ENCODE results near the gene UPB1.

The UPB1 gene

DNA sequence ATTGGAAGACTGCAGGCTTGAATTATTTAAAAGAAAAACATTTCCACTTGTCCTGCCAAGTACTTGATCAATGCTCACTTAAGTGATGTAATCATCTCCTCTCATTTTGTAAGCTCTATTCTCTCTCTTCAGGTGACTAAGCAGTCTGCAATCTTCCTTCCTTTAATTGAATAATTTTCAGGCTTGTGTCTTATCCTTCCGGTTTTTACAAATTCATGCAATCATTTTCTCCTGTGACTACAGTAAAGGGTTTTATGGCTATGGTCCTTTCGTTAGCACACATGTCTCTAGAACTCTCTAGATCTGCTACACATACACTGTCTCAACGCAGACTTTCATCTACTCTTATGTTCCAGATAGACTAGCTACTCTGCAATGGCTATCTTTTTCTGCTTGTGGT lies 12.6 kb upstream of the UPB1 start:
- Histone ChIP-seq H3K27ac (ENCODE audit: low read depth, low read length) (no peak overlapping the region), H3K9me3 (ENCODE audit: control insufficient read depth, insufficient read depth, low read length) (no peaks in the 10 kb centered on the region), H3K4me3 (ENCODE audit: low read length) (no peak overlapping the region), H3K4me1 (ENCODE audit: control insufficient read depth, low read length) (peaks cover 7% of the 10 kb centered on the region; the same call in 1 of the 2 replicates), H3K79me2 (ENCODE audit: control insufficient read depth, low read length) (no peaks in the 10 kb centered on the region), H4K20me1 (ENCODE audit: control insufficient read depth, insufficient read depth, low read depth, low read length) (no peaks in the 10 kb centered on the region), H3F3A (ENCODE audit: control insufficient read depth, insufficient read depth) (no peaks in the 10 kb centered on the region), H3K27me3 (ENCODE audit: control insufficient read depth, low read length) (no peaks in the 10 kb centered on the region), H3K36me3 (ENCODE audit: control insufficient read depth, low read length) (no peaks in the 10 kb centered on the region), H3K4me2 (ENCODE audit: low read length) (no peak overlapping the region), H3K9me2 (replicated peaks; ENCODE audit: control insufficient read depth, low read length) (no peaks in the 10 kb centered on the region)
- TF ChIP-seq, protein P1, sequence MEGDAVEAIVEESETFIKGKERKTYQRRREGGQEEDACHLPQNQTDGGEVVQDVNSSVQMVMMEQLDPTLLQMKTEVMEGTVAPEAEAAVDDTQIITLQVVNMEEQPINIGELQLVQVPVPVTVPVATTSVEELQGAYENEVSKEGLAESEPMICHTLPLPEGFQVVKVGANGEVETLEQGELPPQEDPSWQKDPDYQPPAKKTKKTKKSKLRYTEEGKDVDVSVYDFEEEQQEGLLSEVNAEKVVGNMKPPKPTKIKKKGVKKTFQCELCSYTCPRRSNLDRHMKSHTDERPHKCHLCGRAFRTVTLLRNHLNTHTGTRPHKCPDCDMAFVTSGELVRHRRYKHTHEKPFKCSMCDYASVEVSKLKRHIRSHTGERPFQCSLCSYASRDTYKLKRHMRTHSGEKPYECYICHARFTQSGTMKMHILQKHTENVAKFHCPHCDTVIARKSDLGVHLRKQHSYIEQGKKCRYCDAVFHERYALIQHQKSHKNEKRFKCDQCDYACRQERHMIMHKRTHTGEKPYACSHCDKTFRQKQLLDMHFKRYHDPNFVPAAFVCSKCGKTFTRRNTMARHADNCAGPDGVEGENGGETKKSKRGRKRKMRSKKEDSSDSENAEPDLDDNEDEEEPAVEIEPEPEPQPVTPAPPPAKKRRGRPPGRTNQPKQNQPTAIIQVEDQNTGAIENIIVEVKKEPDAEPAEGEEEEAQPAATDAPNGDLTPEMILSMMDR (IDR thresholded peaks at IDR 0.05; ENCODE audit: low read depth, low read length, poor library complexity, severe bottlenecking): no peak
- TF ChIP-seq EZH2phosphoT487 (IDR thresholded peaks at IDR 0.05; ENCODE audit: borderline replicate concordance, low read length): no peak

DNA sequence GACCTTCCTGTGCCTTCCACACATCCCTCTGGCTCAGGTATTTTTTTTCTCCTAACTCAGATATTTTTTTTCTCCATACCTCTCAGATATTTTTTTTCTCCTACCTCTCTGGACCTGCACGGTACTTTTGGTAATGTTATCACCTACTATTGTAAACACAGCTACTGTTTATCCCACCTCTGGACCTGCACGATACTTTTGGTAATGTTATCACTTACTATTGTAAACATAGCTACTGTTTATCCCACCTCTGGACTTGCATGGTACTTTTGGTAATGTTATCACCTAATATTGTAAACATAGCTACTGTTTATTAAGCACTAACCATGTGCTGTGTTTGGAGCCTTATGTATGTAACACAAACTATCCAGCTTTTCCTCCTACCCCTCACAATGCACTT lies 12.1 kb upstream of the UPB1 start:
- no peaks in the 10 kb centered on the region for H3K79me2 ChIP-seq (ENCODE audit: control insufficient read depth, low read length)
- H3K27me3 ChIP-seq (ENCODE audit: control insufficient read depth, low read length): no peaks in the 10 kb centered on the region
- no peaks in the 10 kb centered on the region for H3K9me2 ChIP-seq (replicated peaks; ENCODE audit: control insufficient read depth, low read length)
- no peaks in the 10 kb centered on the region for H3K36me3 ChIP-seq (ENCODE audit: control insufficient read depth, low read length)
- H3K27ac ChIP-seq (ENCODE audit: low read depth, low read length): no peak overlapping the region
- H4K20me1 ChIP-seq (ENCODE audit: control insufficient read depth, insufficient read depth, low read depth, low read length): no peaks in the 10 kb centered on the region
- H3K4me2 ChIP-seq (ENCODE audit: low read length): no peak overlapping the region
- peaks cover 7% of the 10 kb centered on the region; the same call in 1 of the 2 replicates for H3K4me1 ChIP-seq (ENCODE audit: control insufficient read depth, low read length)
- H3K4me3 ChIP-seq (ENCODE audit: low read length): no peak overlapping the region
- TF ChIP-seq, protein P1 (IDR thresholded peaks at IDR 0.05; ENCODE audit: low read depth, low read length, poor library complexity, severe bottlenecking): no peak
- no peak for TF ChIP-seq EZH2phosphoT487 (IDR thresholded peaks at IDR 0.05; ENCODE audit: borderline replicate concordance, low read length)
- H3K9me3 ChIP-seq (ENCODE audit: control insufficient read depth, insufficient read depth, low read length): no peaks in the 10 kb centered on the region
- H3F3A ChIP-seq (ENCODE audit: control insufficient read depth, insufficient read depth): no peaks in the 10 kb centered on the region

DNA sequence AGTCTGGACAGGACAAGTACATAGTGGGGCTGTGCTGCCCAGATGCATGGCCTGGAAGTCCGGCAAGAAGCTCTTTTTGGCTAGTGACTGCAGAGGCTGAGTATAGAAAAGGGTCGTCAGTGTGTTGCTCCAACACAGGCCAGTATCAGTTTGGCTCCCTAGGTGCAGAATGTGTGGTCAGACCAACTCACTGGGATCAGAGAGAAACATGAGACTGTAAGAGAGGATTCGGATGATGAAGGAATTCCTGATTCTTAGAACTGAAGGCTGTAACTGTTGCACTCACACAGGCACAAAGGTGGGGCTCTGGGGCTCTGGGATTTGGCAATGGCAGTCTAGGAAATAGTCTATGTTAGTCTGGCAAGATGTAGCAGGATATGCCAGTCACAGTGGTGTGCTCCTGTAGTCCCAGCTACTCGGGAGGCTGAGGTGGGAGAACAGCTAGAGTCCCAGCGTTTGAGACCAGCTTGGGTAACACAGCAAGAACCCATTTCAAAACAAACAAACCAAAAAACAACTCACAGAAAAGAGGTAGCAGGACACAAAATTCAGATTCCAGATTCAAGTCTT lies 11.1 kb upstream of the UPB1 start:
- Histone ChIP-seq H3K4me3 (ENCODE audit: low read length) (no peak overlapping the region), H3K27ac (ENCODE audit: low read depth, low read length) (no peak overlapping the region), H3K4me1 (ENCODE audit: control insufficient read depth, low read length) (peaks cover 7% of the 10 kb centered on the region; the same call in 1 of the 2 replicates), H4K20me1 (ENCODE audit: control insufficient read depth, insufficient read depth, low read depth, low read length) (no peaks in the 10 kb centered on the region), H3K79me2 (ENCODE audit: control insufficient read depth, low read length) (no peaks in the 10 kb centered on the region), H3K36me3 (ENCODE audit: control insufficient read depth, low read length) (no peaks in the 10 kb centered on the region), H3K9me2 (replicated peaks; ENCODE audit: control insufficient read depth, low read length) (no peaks in the 10 kb centered on the region), H3K4me2 (ENCODE audit: low read length) (no peak overlapping the region), H3K27me3 (ENCODE audit: control insufficient read depth, low read length) (no peaks in the 10 kb centered on the region), H3F3A (ENCODE audit: control insufficient read depth, insufficient read depth) (no peaks in the 10 kb centered on the region), H3K9me3 (ENCODE audit: control insufficient read depth, insufficient read depth, low read length) (no peaks in the 10 kb centered on the region)
- TF ChIP-seq EZH2phosphoT487 (IDR thresholded peaks at IDR 0.05; ENCODE audit: borderline replicate concordance, low read length): no peak
- TF ChIP-seq, protein P1 (IDR thresholded peaks at IDR 0.05; ENCODE audit: low read depth, low read length, poor library complexity, severe bottlenecking): no peak

All from DOHH2 (cell line).